Stimulated activated CD4-positive, alpha-beta T cell treated with anti-CD3 and anti-CD28 coated beads, TNF-alpha, amount 100 ng/mL, for 48 hours (primary cell): Measurements from ENCODE around the gene ADAMTS17.
"Not testable (repeated sequence)": the region's sequence is repeated elsewhere in the genome, so short reads cannot be mapped to it uniquely, and the experiment has no call there.

Source experiments
- DNase-seq, 3 donors: peaks; one replicate each; pipeline ENCODE4 v3.0.0-alpha.2; 2020; ENCODE audit warnings: low read depth in 3 of 3

Gene ADAMTS17

GRCh38 chr15:100083572-100083971 lies 258.2 kb downstream of the ADAMTS17 start:
- no peak for DNase-seq

- no peak for DNase-seq
These were observed 258.9 kb downstream of the ADAMTS17 start for GRCh38 chr15:100082761-100083402.

- DNase-seq: no peak
These were observed 260.3 kb downstream of the ADAMTS17 start for GRCh38 chr15:100081454-100081853.

GRCh38 chr15:100078511-100079220 lies 263.1 kb downstream of the ADAMTS17 start:
- DNase-seq: no peak

GRCh38 chr15:100075229-100075628 lies 266.5 kb downstream of the ADAMTS17 start:
- no peak for DNase-seq

- no peak for DNase-seq
These were observed 267.8 kb downstream of the ADAMTS17 start for GRCh38 chr15:100073982-100074381.

- DNase-seq: not testable (repeated sequence)
These were observed 275.1 kb downstream of the ADAMTS17 start for GRCh38 chr15:100066521-100067280.

GRCh38 chr15:100061944-100062343 lies 279.8 kb downstream of the ADAMTS17 start:
- no peak for DNase-seq

GRCh38 chr15:100060276-100060926 lies 281.4 kb downstream of the ADAMTS17 start:
- DNase-seq: no peak

- DNase-seq: no peak
These were observed 282.3 kb downstream of the ADAMTS17 start for GRCh38 chr15:100059521-100059920.

GRCh38 chr15:100059094-100059493 lies 282.7 kb downstream of the ADAMTS17 start:
- no peak for DNase-seq

GRCh38 chr15:100058458-100058857 lies 283.3 kb downstream of the ADAMTS17 start:
- DNase-seq: no peak

GRCh38 chr15:100057281-100057680 lies 284.5 kb downstream of the ADAMTS17 start:
- DNase-seq: no peak

GRCh38 chr15:100056411-100057072 lies 285.2 kb downstream of the ADAMTS17 start:
- no peak for DNase-seq

GRCh38 chr15:100055821-100056220 lies 286.0 kb downstream of the ADAMTS17 start:
- no peak for DNase-seq

- DNase-seq: no peak
These were observed 287.2 kb downstream of the ADAMTS17 start for GRCh38 chr15:100054539-100054938.

GRCh38 chr15:100053474-100054121 lies 288.2 kb downstream of the ADAMTS17 start:
- no peak for DNase-seq

GRCh38 chr15:100052716-100053473 lies 288.9 kb downstream of the ADAMTS17 start:
- no peak for DNase-seq

GRCh38 chr15:100050877-100051786 lies 290.6 kb downstream of the ADAMTS17 start:
- no peak for DNase-seq
